Activated CD4-positive, alpha-beta T cell treated with anti-CD3 and anti-CD28 coated beads, Interleukin-2, amount 50 U/mL, for 16 hours (primary cell): Measurements from ENCODE around the gene DDI2.

Experiments used
- DNase-seq: peaks from one replicate; pipeline ENCODE4 v3.0.0-alpha.2; 2020

DDI2 gene

GRCh38 chr1:15705184-15705566 is 87.9 kb downstream of the DDI2 start:
- no peak for DNase-seq

GRCh38 chr1:15706751-15707150 is 89.5 kb downstream of the DDI2 start:
- DNase-seq = no peak

GRCh38 chr1:15707239-15707925 is 90.1 kb downstream of the DDI2 start:
- DNase-seq = no peak

- no peak for DNase-seq
Observed at GRCh38 chr1:15708486-15709137, 91.4 kb downstream of the DDI2 start.

- DNase-seq = no peak
Observed at GRCh38 chr1:15709226-15709625, 92.0 kb downstream of the DDI2 start.

GRCh38 chr1:15712168-15712567 is 94.9 kb downstream of the DDI2 start:
- no peak for DNase-seq

- no peak for DNase-seq
Observed at GRCh38 chr1:15714406-15715136, 97.3 kb downstream of the DDI2 start.

- DNase-seq = no peak
Observed at GRCh38 chr1:15717418-15718125, 100.3 kb downstream of the DDI2 start.

- no peak for DNase-seq
Observed at GRCh38 chr1:15718199-15718601, 100.9 kb downstream of the DDI2 start.
